Coronary artery (tissue), 2 donors: ENCODE data around the gene LSM7.
A peak's percentile ranks its signal among the peaks of the same experiment; 100 is the strongest.
"Not testable (repeated sequence)": the region's sequence is repeated elsewhere in the genome, so short reads cannot be mapped to it uniquely, and the experiment has no call there.

ENCODE experiments used
- DNase-seq: peaks from one replicate; pipeline ENCODE4 v3.0.0-alpha.2; 2017; ENCODE audit warnings: low spot score
- H3K27ac ChIP-seq, 2 donors: fragments of 200-600 bp; sonication (generic); one replicate each; pipeline ENCODE4 v1.5.1; 2016 to 2019
- H3K4me3 ChIP-seq: fragments of 200-600 bp; sonication (generic); 2 replicates; pipeline ENCODE4 v1.5.1; 2016; ENCODE audit warnings: mild to moderate bottlenecking, moderate library complexity
- TF ChIP-seq, protein P1 (sequence below): fragments of 200-600 bp; sonication (generic); IDR thresholded peaks from one replicate; pipeline ENCODE4 v1.5.1; 2019; ENCODE audit warnings: antibody characterized with exemption

Gene LSM7

DNA sequence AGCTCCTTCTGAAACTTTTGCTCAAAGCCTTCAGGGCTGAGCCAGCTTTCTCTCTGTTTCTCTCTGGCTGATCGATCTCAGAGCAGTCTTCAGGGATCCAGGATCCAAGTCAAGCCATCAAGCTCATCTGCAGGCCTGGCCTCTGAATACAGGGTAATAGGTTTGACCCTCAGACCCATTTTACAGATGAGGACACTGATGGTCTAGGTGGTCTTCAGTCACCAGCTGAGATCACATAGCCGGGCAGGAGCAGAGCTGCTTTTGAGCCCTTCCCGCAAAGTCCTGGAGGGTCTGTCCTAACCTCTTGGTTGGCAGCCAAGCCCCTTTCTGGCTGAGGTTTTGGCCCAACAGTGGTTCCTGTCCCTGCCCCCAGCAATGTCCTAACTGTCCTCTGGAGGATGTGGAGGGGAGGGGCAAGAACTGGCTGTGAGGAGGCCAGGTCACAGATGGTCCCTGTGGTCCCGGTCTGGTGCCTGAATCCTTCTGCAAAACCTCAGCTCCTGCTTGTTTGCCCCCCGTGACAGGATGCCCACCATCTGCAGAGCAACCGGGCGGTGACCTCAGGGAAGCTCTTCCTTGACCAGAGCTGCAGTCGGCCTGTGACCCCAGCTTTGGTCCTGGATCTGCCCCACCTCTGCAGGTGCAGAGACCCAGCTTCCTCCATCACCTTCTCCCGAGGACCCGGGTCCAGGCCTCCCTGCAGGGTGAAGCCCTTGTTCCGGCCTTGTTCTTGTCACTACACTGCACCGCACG is 40.6 kb downstream of the LSM7 start:
- no peak overlapping the region for H3K4me3 ChIP-seq
- TF ChIP-seq, protein P1, sequence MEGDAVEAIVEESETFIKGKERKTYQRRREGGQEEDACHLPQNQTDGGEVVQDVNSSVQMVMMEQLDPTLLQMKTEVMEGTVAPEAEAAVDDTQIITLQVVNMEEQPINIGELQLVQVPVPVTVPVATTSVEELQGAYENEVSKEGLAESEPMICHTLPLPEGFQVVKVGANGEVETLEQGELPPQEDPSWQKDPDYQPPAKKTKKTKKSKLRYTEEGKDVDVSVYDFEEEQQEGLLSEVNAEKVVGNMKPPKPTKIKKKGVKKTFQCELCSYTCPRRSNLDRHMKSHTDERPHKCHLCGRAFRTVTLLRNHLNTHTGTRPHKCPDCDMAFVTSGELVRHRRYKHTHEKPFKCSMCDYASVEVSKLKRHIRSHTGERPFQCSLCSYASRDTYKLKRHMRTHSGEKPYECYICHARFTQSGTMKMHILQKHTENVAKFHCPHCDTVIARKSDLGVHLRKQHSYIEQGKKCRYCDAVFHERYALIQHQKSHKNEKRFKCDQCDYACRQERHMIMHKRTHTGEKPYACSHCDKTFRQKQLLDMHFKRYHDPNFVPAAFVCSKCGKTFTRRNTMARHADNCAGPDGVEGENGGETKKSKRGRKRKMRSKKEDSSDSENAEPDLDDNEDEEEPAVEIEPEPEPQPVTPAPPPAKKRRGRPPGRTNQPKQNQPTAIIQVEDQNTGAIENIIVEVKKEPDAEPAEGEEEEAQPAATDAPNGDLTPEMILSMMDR = no peak
- no peak for DNase-seq
- H3K27ac ChIP-seq = no peak overlapping the region

DNA sequence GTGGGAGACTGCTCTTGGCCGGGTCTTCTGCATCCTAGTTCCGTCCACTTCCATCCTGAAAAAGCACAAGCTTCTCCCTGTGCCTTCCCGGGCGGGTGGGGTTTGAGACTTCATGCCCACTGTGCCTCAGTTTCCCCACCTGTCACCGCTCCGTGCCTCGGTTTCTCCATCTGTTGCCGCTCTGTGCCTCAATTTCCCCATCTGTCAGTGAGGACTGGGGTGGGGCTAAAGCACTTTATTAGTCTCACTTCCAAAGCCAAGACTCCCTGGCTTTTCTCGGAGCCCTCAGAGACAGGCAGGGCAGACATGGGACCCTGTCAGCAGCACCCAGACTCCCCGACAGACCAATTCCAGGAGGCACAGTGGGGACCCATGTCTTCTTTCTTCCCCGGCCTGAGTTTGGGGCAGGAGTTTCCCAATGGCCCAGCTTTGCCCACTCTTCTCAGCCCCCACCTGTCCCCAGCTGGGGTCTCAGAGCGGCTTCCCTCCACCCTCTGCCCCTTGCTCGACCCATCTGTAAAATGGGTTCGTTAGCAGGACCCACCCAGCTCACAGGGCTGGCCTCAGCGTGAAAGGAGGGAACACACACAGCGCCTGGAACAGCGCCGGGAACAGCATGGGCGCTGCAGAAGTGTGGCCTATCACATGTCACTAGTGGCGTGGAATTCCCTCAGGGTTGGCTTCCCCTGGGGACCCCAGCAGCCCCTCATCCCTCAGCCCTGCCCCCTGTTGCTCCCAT is 41.8 kb downstream of the LSM7 start:
- TF ChIP-seq, protein P1 = no peak
- Histone ChIP-seq H3K4me3 (no peak overlapping the region), H3K27ac (no peak overlapping the region)
- DNase-seq = no peak

DNA sequence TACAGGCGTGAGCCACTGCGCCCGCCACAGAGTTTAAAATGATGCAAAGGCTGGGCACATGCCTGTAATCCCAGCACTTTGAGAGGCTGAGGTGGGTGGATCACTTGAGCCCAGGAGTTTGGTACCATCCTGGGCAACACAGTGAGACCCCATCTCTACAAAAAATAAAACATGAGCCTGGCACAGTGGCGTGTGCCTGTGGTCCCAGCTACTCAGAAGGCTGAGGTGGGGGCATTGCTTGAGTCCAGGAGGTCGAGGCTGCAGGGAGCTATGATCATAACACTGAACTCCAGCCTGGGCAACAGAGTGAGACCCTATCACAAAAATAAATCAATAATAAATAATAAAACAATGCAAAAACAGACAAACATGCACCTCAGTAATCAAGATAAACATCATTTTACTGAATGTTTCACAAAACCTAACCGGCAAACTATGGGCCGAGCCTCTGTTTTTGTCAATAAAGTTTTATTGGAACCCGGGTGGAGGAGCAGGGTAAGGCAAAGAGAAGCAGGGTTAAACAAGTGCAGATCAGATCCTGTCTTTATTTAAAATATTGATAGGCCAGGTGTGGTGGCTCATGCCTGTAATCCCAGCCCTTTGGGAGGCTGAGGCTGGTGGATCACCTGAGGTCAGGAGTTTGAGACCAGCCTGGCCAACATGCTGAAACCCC is 44.4 kb downstream of the LSM7 start:
- no peak for DNase-seq
- Histone ChIP-seq H3K27ac (no peak overlapping the region), H3K4me3 (no peak overlapping the region)
- TF ChIP-seq, protein P1 = no peak

DNA sequence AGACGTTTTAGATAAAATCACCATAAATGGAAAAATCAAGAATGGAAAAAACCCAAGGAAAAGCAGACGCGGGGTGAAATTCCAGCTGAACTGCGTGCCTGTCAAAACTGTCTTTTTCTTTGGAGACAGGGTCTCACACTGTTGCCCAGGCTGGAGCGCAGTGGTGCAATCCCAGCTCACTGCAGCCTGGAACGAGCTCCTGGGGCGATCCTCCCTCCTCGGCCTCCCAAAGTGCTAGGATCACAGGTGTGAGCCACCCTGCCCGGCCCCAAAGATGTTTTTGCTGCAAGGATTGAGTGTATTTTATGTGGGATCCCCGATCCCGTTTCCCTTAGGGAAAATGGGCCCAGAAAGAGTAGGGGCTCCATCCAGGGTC is 45.5 kb downstream of the LSM7 start:
- TF ChIP-seq, protein P1 = no peak
- DNase-seq = no peak
- Histone ChIP-seq H3K4me3 (peak overlapping the region; percentile 65), H3K27ac (no peak overlapping the region)

DNA sequence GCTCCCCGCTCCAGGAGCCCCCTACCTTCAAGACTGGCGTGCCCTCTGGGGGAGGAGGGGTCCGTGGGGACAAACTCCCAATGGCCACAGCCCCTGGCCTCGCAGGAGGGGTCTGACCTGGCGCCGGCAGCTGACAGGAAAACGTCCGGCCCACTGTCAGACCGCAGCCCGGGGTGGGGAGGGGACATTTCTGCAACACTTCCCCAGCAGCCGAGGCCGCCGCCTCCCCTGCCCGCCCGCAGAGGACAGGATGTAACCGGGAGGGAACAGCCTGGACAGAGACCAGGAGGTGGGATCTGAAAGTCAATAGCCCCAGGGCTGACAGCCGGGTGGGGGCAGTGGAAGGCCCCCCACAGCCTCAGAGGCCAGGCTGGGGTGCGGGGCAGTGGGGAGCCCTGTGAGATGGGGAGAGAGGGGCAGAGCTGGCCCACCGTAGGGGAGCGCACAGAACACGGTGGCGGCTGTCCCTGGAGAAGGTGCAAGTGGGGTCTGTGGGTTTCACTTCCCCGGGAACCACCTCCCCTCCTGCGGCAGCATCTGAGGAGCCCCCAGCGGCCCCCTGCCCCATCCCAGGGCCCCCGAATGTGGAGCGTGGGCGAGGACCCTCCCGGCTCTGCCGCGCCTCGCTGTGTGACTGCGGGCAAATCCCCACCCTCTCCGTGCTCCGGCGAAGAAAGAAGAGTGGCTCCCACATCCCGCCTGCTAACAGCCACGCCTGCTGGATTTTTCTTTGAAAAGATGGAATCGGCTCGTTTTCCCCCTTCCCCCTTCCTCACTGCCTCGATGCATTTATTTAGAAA is 46.1 kb downstream of the LSM7 start, which contains the start of gene PEAK3:
Gene PEAK3 (minus strand): TSS at position 114 of the 800 bp plus-strand sequence. CDS start 1,244 bp downstream, outside the sequence.
- H3K27ac ChIP-seq = peak within 1 kb of the TSS in 1 of 2 donors; percentile 68

DNA sequence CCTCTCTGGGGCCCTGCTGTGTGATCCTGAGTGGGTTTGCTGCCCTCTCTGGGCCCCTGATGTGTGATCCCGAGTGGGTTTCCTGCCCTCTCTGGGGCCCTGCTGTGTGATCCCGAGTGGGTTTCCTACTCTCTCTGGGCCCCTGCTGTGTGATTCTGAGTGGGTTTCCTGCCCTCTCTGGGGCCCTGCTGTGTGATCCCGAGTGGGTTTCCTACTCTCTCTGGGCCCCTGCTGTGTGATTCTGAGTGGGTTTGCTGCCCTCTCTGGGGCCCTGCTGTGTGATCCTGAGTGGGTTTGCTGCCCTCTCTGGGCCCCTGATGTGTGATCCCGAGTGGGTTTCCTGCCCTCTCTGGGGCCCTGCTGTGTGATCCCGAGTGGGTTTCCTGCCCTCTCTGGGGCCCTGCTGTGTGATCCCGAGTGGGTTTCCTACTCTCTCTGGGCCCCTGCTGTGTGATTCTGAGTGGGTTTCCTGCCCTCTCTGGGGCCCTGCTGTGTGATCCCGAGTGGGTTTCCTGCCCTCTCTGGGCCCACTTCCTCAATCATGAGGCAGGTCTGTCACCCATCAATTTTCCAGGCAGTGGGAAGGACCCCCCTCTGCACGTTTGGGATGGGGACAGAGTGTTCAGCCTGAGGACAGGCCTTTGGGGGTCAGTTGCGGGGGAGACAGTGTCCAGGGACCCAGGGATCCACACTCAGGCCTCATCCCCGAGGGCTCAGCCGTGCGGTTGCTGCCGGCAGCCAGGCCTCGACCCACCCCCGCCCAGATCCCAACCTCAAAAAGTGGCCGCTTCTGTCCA is 46.9 kb downstream of the LSM7 start:
- H3K27ac ChIP-seq = peak overlapping the region in 1 of 2 donors; percentile 68
- DNase-seq = not testable (repeated sequence)
- peak overlapping the region; percentile 65 for H3K4me3 ChIP-seq

More for the DNA sequence above, 46.1 kb downstream of the LSM7 start, which contains the start of gene PEAK3:
- peak within 1 kb of the TSS; percentile 65 for H3K4me3 ChIP-seq
- DNase-seq = no peak
- TF ChIP-seq, protein P1 = no peak
